Skin of body (tissue), 2 donors: ENCODE results near the gene CLTCL1. TPM values are rescaled to one million over a fixed set of nuclear protein-coding genes. Genes with fewer than 3 reads are reported as not detected.

Experiments
- DNase-seq: peaks from one replicate; lab custom pipeline; 2025; lab: John Stamatoyannopoulos, UW
- total RNA-seq: library from RNA; depleted of rRNA; stranded (reverse); fragments of >200 nt; gene quantifications from one replicate; pipeline ENCODE4 v1.2.3, GENCODE V29; 2014

Gene CLTCL1
- total RNA-seq, 1 donor from 2014 or later: 12.3 TPM

DNA sequence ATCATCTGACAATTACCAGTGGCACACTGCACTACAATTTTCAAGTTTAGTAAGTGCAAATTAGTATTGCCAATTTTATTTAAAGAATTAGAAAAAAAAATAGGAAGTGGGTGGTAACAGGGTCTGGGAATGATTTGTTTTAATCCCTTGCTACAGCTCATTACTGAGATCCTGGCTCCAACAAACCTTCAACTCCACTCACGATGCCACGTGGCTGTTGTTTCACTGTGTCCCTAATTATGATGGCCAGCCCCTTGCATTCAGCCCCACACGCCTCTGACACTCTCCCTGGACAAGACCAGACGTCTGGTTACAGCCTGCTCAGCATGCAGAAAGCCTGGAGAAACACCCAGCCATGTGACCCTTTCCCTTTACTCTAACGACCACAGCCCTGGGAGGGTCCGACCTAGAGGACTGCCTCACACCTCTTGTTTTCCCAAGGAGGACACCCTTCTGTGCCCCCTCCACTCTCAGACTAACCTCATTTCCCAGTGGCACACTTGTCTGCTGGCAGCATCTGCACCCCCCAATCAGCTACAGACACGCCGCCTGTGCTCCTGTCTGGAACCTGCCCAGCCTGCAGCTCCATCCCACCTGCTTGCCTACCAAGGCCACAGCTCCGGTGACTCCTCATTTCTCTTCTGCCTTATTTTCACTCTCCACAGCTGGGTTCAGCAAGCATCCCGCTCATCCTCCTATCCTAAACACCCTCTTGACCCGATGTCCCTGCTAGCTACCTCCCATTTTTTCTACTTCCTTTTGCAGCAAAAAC is 94.5 kb downstream of the CLTCL1 start:
- DNase-seq: no peak

DNA sequence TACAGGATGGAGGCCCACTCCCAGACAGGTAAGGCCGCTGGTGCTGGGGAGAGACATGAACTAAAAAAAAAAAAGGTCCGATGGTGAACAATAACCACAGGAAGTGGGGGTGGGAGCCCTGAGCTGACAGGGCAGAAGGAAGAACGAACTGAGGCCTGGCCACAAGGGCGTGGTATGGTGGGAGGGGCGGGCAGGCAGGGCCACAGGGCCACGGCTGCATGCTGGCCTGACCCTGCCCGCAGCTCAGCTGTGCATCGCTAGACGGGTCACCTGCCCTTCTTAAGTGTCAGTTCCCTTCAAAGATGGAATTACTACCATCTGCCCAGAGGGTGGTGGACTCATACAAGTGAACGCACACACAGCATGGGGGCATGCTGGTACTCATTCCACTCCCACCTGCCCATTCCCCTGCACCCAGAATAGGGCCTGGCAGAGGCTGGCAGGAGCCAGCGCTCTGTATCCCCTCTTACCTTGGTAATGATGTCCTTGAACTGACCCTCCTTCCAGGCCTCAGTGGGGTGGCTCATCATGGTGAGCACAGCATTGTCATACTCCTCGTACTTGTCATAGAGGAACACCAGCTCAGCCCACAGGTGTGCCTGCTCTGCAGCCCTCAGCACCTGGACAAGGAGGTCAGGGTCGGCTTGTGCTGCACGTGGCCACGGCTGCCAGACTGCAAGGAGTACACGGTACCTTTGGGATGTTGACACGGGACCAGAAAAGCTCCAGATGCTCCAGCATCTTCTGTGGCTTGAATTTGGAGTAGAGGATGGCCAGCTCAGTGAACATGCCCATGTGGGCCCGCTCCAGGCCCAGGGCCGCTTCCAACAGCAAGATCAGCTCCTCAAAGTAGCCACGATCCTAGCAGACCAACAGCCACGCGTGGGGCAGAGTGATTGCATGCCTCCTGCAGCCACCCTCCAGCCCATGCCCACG is 95.5 kb downstream of the CLTCL1 start:
- no peak for DNase-seq

DNA sequence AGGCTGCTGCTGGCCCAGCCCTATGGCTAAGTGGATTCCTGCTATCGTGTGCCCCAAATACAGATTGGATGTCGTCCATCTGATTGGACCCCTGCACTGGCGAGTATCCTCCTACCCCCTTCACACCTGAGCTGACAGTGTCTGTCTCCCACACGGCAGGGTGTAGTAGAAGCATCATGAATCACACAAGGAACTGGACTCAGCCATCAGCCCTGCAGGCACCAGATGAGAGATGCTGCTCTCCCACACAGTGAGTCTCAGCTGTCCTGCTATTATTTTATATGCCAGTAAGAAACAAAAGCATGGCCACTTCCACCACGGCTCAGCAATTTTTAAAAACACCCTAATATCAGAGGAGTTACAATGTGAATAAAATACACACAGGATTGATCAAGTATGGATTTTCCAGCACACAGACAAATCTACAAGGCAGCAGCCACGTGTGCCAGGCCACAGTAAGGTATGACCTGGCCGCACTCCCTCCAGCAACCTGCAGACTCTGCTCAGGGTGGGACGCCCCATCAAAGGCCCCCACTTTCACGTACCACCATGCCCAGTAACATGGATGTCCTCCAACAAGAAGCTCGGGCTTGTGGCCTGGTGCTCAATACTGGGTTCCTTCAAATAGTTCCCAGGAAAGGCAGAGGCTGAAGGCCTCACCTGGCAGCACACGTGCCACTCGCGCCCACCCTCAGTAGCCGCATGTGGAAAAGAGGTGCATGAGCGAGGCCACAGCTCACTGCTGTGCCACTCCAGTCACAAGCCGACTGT is 96.6 kb downstream of the CLTCL1 start:
- no peak for DNase-seq

DNA sequence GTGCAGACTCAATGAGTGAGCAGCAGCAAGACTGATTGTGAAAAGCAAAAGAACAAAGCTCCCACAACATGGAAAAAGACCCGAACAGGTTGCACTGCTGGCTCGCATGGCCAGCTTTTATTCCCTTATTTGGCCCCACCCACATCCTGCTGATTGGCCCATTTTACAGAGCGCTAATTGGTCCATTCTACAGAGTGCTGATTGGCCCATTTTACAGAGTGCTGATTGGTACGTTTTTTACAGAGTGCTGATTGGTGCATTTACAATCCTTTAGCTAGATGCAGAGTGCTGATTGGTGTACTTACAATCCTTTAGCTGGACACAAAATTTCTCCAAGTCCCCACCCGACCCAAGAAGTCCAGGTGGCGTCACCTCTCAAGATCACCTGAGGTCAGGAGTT is 97.6 kb downstream of the CLTCL1 start:
- no peak for DNase-seq

DNA sequence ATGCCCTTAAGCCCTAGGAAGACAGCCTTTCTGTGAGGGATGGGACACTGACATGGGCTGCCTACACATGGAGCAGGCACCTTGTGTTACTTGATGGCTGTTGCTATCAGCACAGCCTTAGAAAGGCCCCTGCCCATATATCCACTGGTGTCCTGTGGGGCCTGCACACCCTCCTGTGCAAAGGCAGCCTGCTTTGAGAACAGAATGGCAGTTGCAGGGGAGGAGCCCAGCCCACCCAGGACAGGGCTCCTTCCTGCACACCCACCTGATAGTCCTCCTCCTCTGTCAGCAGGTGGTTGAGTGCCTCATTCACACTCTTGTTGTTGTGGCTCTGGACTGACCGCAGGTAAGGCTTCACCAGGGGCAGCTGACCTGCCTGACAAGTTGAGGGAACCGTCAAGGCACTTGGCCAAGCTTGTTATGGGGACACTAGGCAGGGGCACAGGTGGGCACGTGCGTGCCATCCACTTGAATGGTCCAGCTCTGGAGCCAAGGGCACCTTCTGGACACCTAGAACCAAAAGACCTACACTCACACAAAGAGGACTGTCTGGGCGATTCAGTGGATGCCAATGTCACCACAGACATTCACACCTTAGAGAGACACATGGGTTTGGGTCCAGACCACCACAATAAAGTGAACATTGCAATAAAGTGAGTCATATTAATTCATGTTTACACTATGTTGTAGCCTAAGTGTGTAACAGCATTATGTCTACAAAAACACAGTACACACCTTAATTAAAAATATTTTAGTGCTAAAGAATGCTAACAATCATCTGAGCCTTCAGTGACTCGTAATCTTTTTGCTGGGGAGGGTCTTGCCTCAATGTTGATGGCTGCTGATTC is 103.6 kb downstream of the CLTCL1 start:
- no peak for DNase-seq

DNA sequence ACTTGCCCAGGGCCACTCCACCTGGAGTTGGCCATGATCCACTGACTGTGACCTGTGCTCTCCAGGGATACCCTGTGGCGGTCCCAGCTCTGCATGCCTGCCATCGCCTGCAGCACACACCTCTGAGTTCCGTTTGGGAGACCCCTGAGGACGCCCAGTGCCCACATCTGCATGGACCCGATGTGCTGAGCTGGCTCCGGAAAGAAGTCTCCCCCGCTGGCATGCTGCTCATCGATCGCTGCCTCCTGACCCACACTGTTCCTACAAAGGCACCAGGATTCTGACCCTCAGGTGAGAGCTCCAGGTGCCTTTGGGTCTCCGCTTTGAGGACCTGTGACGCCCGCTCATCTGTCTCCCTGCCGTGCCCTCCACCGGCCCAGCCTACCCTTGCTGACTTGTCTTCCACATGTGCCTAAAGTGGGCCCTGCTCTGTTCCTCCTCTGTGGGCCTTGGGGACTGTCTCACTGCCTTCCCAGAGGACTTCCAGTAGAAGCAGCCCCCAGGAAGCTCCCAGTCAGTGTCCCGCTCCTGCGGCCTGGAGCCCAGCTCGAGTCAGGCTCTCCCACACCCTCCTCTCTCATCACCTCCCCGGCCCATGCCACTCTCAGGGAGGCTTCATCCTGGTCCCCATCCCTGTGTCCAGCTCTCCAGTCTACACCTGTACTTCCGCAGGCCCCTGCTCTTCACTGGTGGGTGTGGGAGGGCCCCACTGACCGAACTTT is 107.1 kb downstream of the CLTCL1 start:
- DNase-seq: no peak

DNA sequence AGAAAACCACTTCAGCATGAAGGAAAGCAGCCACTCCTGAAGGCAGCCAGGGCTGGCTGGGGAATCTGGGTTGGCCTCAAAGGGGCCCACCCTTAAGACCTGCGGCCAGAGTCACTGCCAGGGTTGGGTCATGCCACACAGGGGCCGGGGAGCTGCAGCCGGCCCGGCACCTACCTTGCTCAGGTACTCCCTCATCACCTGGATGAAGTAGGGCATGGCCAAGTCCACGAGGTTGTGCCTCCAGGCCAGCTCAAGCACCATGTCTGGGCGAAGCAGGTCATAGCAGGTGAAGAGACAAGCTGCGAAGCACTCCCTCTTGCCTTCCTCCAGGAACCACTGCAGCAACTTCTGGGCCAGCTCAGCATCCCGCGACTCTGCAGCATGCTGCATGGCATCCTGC is 108.3 kb downstream of the CLTCL1 start:
- no peak for DNase-seq

DNA sequence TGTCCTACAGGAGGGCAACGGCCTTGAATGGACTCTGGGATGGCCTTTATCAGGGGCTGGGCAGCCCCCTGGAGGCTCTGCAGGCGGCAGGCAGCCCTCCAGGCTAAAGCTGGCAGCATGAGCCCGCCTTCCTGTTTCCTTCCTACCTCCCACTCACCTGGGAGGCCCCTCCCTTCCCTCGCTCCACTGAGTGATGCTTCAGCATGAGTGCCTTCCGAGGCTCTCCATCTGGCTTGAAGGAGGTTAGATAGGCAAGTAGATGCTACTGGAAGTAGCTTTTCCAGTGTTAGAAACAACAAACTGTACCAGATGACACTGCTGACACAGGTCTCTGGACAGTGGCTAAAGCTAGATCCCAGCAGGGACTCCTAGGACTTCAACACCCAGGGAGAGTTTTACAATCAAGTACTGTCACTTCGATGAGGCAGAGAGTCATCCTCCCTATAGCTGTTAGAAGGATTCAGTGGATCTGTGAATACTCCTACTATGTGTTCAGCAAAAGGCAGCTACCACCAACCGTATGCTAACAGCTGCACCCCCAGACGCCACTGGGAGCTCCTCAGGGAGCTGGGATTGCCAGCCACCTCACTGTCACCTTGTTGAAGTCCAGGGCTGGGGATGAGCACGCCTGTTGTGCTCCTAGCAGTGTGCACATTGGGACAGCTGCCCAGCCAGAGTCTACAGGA is 108.9 kb downstream of the CLTCL1 start:
- no peak for DNase-seq

DNA sequence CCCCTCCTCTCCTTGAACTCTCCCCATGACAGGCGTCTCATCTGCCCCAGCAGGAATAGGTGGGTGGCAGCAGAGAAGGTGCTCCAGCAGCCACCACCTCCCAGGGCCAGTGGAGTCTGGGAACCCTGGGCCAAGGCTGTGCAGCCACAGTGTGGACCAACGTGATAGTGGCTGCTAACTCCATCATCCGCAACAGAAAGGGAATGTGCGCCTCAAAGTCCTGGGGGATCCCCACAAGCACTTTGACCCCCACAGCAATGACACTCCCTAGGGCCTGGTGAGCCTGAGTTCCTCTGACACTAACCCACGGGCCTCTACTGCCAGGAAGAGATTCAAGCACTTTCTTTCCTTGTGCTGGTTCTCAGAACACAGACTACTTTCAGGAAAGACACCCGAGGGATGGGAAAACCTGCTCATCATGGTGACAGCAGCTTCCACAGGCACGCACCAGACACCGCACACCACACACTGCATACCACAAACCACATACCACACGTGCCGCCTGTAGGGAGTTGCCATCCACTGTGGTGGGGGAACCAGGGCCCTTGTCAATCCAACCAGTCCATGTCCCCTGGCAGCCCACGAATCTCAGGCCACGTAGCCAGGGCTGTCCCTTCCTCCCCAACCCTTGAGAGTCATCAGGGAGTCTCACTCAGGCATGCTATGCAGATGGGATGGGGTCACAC is 109.6 kb downstream of the CLTCL1 start:
- no peak for DNase-seq

DNA sequence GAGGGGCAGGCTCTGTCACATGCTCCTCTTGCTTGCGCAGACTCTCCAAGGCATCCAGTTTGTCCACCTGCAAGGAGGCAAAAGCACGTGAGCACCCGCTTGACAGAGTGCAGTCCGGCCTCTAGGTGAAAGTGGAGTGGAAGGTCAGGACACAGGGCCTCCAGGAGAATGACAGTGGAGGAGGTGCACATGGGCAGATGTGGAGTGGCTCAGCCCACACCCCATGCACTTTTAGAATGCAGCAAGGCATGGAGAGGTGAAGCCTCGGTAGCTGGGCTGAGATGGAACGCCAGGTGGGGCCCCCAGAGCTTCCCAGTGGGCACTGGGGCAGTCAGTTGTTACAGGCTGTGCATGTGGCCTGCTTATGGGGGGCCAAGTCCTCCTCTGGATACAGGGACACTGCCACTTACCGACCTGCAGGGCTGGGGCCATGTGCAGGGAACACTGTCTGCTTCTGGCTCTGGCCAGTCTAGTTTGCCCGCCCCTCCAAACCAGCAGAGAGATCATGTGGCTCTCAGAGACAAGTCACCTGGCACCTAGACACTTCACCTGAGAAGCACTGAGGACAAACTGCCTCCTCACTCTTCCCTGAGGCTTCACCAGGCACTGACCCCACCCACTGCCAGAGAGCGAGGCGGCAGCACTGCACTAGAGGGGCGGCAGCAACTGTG is 110.6 kb downstream of the CLTCL1 start:
- DNase-seq: no peak

DNA sequence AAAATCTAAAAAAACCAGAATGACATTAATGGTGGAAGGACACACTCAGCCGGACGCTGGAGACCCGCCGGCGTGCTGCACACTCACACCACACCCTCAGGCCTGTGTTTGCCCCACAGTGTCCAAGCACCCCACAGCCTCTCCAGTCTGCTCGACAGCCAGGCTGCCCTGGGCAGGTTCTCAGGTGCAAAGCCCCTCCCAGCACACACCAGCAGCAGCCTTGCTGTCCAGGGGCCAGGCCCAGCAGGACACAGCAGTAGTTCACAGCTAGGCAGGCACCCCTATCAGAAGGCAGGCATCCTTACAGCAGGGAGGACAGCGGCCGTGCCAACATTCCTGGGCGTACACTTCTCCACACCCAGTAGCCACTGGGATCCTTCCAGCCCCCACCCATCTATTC is 111.3 kb downstream of the CLTCL1 start:
- no peak for DNase-seq

DNA sequence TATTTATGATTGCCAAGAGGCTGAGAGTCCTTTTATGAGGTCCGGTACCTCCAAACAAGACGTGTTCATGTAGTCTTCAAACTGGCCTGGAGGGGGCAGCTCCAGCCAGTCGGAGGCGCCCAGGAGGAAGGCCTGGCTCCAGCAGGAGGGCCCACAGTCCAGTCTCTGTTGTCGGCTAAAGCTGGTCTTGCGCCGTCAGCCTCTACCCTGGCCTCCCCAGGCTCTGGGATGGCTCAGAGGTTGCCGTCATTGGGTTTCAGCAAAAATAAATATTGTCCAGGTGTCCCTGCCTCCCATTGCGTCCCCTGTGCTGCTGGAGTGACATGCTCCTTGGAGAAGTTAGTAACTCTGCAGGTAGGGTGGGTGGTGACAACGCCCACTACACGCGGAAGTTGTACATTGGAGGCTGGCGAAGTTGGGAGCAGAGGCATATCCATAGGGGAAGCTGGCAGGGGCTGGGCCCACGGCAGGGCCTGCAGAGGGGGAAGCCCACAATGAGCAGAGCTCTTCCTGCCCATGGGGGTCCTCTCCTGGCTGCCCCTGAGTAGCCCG is 111.9 kb downstream of the CLTCL1 start:
- no peak for DNase-seq

DNA sequence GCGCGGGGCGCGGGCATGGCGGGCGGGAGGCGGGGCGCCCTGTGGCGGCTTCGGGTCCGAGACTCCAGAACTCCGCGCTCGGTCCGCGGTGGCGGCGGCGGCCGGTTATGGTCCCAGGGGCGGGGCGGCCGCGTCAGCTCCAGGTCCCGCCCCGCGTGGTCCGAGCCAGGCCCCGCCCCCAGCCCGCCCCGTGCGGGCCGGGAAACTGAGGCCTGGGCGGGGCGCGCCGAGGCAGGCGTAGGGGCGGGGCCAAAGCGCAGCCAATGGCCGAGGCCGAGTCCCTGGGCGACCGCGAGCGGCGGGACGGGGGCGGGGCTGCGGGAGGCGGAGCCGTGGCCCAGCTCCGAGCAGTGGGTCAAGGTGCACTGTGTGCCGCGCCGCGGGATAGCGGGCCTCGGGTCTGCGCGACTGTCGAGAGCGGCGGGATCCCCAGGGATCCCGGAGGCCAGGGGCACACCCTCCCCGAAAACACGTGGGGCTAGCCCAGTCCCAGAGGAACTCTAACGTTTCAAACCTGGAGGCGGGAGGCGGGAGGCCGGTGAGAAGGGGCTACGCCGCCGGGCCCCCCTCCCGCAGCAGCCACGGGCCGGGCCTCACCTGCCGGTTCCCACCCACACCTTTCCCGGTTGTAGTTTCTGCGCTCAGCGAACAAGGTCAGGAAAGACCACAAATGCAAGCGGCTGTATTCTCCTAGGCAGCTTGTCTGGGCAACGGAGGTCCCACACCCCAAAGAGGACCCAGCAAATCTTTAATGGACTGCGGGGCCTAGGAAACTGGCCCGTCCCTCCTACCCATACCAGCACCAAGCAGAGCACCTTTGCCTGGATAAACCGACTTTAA is 112.6 kb downstream of the CLTCL1 start, which contains the start of gene SLC25A1:
Gene SLC25A1, minus strand, starts transcription at position 80 of the 840 bp plus-strand sequence. Its CDS starts 63 bp downstream, at position 17.
- peak; percentile 71 for DNase-seq

DNA sequence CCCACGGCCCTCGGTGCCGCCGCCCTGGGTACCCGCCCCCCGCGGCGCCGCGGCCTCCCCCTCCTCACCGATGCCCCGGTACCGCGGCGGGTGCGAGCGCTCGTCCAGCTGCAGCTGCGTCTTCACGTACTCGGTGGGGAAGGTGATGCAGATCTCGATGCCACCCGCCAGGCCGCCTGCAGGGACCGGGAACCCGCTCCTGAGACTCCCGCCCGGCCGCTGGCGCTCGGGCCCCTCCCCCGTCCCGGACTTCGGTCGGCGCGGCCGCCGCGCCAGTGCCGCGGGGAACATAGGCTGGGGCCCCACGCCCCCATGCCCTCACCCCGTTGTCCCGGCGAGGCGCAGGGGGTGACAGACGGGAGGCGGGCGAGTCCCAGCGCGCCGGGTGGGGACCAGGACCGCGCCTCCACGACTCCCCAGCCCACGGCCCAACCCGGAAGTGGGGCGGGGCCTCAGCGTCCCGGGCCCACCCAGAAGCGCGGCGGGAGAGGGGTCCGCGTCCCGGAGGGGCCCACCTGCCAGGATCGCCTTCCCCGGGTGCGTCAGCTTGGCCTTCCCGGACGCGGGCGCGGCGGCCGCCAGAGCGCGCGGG is 113.4 kb downstream of the CLTCL1 start:
- DNase-seq: no peak

DNA sequence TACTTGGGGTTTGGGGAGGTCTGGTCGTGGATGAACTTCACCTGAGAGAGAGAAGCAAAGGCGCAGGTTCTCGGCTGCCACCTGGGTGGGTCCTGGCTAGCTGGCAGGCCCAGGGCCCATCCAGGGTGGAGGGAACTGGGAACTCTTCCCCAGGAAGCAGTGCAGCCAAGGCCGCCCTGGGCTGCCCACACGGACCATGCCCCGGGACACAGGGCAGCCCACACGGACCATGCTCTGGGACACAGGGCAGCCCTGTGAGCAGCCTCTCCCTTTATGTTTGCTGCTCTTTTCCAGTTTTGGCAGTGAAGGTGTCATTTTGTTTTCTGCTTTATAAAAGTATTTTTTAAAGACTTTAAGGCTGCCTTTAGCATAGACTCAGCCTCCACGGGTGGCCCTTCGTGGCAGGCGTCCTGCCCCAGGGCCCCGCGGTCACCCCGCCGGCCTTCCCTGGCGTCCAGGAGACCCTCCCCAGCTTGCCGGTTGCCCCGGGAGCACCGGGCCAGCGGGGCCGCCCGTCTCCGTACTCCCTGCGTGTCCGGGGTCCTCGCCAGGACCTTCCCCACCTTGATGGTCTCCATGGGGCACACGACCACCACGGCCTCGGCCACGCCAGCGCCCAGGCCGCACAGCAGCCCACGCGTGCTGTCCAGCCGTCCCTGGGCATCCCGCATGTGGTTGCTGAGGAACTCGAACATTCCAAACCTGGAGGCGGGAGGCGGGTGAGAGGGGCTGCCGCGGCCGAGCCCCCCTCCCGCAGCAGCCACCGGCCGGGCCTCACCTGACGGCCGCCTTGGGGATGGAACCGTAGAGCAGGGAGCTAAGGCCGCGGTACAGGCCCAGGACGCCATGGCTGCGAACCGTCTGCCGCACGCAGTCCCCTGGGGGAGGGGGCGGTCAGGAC is 114.1 kb downstream of the CLTCL1 start:
- DNase-seq: no peak

DNA sequence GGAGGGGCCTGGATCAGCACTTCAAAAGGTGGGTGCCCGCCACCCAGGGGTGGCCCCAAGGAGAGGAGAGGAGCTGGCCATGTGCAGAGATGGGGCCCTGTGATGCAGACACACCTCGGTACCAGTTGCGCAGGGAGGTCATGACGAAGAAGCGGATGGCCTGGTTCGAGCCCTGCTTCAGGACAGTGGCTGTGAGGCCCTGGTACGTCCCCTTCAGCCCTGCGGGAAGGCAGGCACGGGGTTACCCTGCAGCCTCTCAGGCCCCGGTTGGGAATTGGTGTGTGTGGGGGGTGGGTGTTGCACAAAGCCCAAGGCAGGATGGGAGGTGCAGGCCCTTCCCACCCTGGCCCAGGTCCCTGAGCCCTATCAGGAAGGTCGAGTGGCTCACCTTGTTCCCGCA is 114.8 kb downstream of the CLTCL1 start:
- DNase-seq: no peak
